Epidermal melanocyte (primary cell): ENCODE measurements around the gene PTHLH.

Experiments used
- DNase-seq: peaks from one replicate; pipeline ENCODE4 v3.0.0; 2011; ENCODE audit warnings: low spot score; ENCODE audit not compliant: insufficient read length

PTHLH gene

GRCh38 chr12:27972721-27973120 is at the start of gene PTHLH:
PTHLH (minus strand) TSS chr12:27972733; CDS start chr12:27969494, 3,239 bp downstream.
- DNase-seq, result no peak

DNA sequence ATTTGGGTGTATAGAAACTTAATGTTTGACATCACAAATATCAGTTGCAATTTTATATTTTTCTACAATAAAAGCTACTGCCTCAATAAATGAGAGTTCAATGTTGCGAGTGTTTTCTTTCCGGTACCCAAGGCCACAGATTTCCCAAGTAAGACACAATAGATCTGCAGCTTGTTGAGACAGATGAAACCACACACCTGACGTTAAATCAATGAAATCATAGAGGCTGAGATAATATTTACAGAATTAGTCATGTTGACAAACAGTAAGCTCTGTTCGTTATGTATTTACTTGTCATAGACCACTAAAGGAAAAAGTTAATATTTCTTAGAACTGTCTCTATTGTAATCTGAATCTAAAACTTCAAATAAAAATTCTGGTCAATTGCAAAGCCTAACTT is 49.2 kb upstream of the PTHLH start:
- DNase-seq, result no peak

GRCh38 chr12:28017873-28018255 is 45.3 kb upstream of the PTHLH start:
- no peak for DNase-seq

DNA sequence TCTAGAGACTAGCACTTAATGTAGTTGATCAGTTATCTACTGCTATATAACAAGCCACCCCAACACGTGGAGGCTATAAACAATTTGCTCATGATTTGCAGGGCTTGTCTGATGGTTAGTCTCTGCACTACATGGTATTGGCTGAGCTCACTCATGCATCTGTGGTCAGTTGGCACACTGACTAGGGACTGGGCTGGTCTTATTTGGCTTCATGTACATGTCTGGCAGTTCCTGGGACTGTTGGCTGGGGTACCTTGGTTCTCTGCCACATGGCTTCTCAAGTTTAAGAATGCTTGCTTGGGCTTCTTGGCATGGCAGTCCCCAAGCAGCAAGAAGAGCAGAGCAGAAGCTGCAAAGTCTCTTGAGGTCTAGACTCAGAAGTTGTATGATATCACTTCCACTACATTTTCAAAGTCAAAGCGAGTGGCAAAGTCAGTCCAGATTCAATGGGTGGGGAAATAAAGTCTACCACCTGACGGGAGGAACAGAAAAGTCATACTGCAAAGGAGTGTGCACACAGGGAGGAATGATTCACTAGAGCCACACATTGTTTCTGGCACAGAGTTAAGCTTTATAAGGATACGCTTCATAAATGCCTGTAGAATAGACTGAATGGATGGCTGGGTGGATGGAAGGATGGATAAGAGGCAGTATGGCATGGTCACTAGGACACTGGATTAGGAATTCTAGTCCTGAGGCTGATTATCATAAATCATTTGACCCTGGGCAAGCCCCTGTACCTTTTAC is 44.8 kb upstream of the PTHLH start:
- DNase-seq, result no peak

DNA sequence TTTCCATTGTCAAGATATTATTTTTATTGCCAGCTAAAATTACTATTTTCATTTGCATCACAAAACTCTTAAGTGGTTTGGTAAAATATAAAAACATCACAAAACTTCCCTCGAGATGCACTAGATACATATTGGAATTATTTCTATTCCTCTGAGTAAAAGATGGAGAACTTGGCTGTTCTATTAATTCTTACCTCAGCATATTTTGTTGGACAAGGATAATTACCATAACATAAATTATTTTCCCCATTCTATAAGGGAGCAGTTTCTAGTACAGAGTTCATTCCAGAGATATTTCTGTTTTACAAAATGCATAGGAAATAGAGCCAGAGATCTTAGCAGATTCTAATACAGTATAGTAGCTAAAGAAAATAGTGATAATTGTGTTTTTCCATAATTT is 42.6 kb upstream of the PTHLH start:
- DNase-seq, result no peak

- no peak for DNase-seq
Measured at GRCh38 chr12:28014196-28014595, 41.7 kb upstream of the PTHLH start.

GRCh38 chr12:28012333-28012918 is 39.9 kb upstream of the PTHLH start:
- DNase-seq, result no peak

- no peak for DNase-seq
Measured at GRCh38 chr12:28010036-28010435, 37.5 kb upstream of the PTHLH start.

DNA sequence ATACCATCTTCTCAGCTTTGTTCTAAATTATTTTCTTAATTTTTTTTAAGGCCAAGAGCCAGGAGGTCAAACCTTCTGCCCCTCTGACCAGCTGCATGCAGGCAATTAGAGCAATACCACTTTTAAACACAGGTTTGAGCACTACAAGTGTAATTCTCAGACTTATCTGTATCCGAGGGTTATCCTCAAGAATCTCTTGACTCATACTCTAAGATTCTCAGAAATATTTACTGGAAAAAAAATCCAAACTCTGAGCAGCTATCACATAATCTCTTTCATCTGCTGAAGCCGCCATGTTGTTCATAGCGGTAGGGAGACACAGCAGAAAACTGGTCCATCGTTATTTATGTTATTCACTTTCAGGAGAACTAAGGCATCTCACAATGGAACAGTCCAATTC is 27.4 kb upstream of the PTHLH start:
- no peak for DNase-seq

- DNase-seq, result no peak
Measured at GRCh38 chr12:27999521-27999920, 27.0 kb upstream of the PTHLH start.

- no peak for DNase-seq
Measured at GRCh38 chr12:27998658-27999057, 26.1 kb upstream of the PTHLH start.

DNA sequence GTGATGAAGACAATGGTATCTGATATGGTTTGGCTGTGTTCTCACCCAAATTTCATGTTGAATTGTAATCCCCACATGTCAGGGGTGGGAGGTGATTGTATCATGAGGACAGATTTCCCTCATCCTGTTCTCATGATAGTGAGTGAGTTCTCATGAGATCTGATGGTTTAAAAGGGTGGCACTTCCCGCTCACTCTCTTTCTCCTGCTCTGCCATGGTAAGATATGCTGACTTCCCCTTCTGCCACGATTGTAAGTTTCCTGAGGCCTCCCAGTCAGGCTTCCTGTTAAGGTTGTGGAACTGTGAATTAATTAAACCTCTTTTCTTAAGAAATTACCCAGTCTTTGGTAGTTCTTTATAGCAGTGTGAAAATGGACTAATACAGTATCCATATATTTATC is 25.6 kb upstream of the PTHLH start:
- no peak for DNase-seq

GRCh38 chr12:27996761-27997160 is 24.2 kb upstream of the PTHLH start:
- DNase-seq, result no peak

DNA sequence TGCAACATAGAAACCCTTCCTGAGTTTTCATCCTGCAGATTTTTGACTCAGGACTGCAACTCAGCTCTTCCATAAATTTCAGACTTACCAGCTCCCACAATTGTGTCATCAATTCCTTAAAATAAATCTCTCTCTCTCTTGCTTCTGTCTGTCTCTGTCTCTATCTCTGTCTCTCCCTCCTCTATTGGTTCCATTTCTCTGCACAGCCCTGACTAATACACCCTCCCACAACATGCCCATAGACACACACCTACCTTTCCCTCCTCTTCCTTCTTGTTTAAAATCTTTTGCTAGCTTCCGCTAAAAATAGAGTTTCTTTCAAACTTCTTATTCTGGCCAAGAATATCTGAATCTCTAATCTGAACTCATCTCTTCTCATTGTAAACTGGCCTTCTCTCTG is 22.9 kb upstream of the PTHLH start:
- DNase-seq, result no peak

GRCh38 chr12:27988594-27989233 is 16.2 kb upstream of the PTHLH start:
- no peak for DNase-seq

GRCh38 chr12:27987331-27987730 is 14.8 kb upstream of the PTHLH start:
- no peak for DNase-seq

- DNase-seq, result no peak
Measured at GRCh38 chr12:27984275-27984674, 11.7 kb upstream of the PTHLH start.

DNA sequence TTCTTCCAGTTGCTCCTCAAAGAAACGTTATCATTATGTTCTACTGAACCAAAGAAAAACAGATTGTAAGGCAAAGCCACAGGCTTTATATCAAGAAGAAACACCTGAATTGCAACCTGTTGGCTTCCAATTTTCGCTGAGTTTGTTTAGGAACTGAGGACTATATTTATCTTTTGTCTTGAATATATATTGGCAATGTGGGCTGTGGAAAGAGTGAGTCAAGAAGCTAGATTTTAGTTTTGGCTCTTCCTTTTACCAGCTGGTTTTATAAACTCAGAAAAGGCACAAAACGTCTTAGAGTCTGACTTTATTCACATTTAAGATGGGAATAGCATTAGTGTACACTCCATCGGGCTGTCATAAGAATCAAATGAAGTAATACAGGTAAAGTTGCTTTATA is 10.4 kb upstream of the PTHLH start:
- no peak for DNase-seq

DNA sequence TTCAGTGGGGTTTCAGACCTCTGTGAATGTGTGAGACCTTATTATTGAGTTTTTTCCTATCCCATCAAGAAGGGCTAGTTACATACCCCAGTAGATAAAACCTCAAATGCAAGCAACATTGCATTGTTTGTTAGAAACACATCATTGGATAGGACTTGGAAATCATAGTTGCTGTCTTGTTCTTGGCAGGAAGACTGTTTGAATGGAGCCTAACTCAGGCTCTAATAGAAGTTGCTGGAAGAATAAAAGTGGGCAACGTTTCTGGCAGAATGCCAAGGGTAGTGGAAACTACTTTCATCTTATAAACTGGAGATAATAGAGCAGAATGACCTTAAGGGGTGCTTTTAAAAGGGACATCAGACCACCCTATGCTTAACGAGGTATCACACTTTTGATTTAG is 9.9 kb upstream of the PTHLH start:
- no peak for DNase-seq

GRCh38 chr12:27981874-27982273 is 9.3 kb upstream of the PTHLH start:
- DNase-seq, result no peak

- no peak for DNase-seq
Measured at GRCh38 chr12:27979145-27979544, 6.6 kb upstream of the PTHLH start.

DNA sequence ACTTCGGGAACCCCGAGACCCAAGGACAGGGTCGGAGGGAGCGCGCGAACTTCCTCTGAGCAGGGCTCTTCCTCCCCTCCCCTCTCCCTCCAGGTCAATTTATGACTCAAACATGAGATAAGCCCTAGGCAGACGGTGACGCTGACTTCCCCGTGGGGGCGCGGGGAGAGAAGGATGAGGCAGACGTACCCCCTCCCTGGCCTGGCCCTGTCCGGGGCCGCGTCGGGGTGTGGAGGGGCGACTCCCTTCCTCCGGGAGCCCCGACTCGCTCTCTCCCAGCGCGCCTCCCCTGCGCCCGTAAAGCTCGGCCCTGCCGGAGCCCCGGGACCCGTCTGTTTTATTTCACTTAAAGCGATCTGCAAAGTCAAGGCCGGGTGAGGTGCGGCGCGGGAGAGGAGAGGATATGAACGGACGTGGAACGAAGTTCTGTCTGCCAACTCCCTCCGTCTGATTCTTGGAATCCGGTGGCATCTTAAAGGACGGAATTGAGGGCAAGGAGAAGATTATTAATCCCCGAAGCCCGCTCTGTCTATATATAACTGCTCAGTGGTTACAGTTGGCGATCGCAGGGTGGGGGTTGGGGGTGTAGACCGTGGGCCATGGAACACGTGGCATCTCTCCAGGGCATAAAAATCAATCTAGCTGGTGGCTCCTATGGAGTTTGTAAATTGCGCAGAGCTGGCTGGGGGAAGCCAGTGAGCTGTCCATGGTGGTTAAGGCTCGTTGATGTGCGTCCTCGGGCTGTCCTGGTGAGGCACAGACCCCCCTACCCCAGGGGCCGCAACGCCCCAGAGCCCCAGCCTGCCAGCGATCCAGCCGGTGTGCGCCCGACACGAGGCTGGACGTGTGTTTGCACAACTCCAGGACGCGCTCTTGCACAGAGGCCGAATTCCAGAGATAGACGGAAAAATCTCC is 2.9 kb upstream of the PTHLH start:
- DNase-seq, result peak; percentile 55
